CD4-positive, alpha-beta T cell treated with Interleukin-21 for 1 hour (primary cell): ENCODE data around the gene KLHL15.

Experiments
- DNase-seq: peaks from one replicate; pipeline ENCODE4 v3.0.0-alpha.2; 2020

Gene KLHL15

DNA sequence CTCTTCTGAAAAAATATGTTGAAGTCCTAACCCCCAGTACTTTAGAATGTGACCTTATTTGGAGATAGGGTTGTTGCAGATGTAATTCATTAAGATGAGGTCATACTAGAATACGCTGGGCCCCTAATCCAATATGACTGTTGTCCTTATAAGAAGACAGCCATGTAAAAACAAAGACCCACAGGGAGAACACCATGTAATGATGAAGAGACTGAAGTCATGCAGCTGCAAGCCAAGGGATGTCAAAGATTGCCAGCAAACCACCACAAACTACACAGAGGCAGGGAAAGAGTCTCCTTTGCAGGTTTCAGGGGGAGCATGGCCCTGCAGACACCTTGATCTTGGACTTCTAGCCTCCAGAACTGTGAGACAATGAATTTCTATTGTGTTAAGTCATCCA, 81.8 kb downstream of the KLHL15 start:
- no peak for DNase-seq

DNA sequence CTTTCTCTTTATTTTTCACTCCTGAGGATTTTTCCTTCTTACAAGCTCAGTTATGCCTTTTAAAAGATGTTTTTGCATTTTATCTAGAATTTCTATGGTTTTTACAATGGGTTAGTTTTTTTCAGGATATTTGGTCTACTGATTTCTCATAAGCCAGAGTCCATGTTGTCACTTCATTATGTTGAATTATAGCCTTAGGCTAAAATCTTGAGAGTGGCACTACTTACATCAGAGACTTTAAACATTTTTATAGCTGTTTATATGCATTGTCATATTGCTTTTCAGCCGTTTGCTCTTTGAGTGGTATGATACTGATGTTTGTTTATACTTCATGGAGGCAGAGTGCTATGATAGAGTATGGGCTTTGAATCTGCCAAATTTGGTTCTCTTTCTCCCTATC, 82.8 kb downstream of the KLHL15 start:
- DNase-seq = no peak

DNA sequence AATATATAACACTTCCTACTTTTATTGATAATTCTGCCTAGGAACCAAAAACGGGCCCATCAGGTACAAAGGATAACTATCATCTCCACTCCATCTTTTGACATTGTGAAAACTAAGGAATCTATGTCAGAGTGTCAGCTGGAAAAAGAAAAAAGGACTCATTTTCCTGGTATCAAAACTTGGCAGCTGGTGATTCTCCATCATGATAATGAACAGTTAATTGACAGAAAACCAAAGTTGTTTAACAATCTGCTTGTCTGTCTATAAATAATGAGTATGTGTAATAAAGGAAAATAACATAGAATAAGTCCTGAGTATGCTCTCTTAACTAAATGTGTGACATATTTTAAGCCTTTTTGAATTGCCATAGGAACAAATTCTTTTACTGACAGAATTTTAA, 87.8 kb downstream of the KLHL15 start:
- no peak for DNase-seq

DNA sequence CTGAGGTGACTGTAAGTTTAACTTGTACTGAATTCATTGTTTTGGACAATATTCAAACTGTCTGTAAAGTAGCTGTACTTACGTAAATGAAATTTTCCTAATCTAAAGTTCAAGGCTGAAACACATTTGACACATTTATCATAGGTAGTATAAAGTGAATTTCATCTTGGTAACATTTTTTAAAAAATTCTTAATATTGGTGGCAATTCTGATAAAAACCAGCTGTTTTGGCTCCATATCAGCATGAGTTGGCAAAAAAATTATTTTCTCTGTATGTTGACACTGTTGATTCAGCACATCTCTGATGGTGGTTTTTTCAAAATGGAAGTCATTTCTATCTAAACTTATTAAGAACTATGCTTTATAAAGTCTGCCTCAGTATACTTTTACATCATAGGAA, 88.3 kb downstream of the KLHL15 start:
- no peak for DNase-seq

DNA sequence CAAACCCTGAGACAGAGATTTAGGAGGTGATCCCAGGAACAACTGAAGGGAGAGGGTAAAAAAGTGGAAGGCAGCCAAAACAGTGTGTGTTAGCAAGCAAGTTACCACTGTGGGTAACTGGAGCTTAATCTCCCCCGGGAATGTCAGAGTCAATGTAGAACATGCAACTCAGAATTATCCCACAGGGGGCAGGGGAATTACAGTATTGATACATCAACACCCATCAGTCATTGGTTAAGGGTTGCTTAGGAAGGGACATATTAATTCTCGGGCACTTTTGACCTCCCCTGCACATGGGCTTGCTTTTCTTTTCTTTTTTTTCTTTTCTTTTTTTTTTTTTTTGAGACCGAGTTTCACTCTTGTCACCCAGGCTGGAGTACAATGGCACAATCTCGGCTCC, 89.9 kb downstream of the KLHL15 start:
- no peak for DNase-seq

DNA sequence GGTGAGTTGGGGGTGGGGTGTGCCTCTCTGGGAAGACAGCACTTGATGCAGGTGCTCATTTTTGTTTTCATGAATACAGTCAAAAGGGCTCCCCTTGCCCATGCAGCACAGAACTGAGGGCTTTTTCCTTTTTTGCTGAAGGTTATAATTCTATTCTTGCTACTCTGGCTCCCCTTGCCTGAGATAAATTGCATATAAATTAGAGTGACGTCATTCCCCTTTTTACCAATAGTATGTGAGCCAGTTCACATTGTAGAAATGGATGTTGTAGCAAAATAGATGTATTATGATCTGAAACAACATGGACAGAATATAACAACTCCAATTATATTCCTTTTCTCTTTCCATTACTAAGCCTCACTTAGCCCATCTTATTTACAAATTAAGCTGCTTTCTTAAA, 90.8 kb downstream of the KLHL15 start:
- no peak for DNase-seq

DNA sequence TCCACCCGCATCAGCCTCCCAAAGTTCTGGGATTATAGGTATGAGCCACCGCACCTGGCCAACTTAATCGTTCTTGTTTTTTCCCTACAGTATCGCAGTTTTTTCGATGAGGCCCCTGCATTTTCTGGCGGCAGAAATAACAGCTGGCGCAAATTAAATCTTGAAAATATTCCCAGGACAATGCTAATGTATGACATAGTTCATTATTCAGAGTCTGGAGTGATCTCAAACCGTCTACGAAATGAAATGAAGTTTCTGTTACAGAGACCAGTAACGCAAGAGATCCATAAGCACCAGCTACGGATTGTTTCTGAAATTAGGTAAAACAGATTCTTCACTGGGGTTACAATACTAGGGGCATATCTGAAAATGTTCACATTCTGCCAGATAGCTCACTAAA, 91.9 kb downstream of the KLHL15 start:
- no peak for DNase-seq
